HFF-Myc (cell line): ENCODE measurements around the gene VSIG8.

Source experiments
- DNase-seq: peaks from one replicate; pipeline ENCODE4 v3.0.0-alpha.2; 2011; ENCODE audit warnings: low read depth; ENCODE audit errors: extremely low read depth
- H3K4me3 ChIP-seq: replicated peaks from 2 replicates; pipeline ENCODE4 v1.5.1; 2011; ENCODE audit warnings: low read depth, mild to moderate bottlenecking, control low read depth, low read length
- TF ChIP-seq, protein P1 (sequence below): IDR thresholded peaks from 2 replicates; pipeline ENCODE4 v1.5.1; 2012; ENCODE audit warnings: mild to moderate bottlenecking, low read depth, low read length, control low read depth; ENCODE audit errors: missing control alignments

Gene VSIG8

DNA sequence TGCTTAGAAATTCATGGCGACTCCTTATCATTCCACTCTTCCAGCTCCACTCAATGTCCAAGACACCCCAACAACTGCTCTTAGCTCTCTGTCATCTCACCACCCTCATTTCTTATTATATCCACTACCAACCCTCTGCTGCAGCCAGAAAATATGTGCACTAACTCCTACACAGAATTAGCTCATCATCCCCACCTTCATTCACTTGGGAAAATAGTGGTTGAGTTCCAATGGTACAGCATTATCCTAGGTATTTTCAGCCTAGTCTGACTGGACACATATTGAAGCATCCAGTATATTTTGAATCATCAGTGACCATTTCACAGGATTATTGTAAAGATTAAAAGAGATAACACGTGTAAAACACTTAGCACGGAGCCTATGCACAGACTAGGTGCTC, 16.7 kb upstream of the VSIG8 start:
- TF ChIP-seq, protein P1, sequence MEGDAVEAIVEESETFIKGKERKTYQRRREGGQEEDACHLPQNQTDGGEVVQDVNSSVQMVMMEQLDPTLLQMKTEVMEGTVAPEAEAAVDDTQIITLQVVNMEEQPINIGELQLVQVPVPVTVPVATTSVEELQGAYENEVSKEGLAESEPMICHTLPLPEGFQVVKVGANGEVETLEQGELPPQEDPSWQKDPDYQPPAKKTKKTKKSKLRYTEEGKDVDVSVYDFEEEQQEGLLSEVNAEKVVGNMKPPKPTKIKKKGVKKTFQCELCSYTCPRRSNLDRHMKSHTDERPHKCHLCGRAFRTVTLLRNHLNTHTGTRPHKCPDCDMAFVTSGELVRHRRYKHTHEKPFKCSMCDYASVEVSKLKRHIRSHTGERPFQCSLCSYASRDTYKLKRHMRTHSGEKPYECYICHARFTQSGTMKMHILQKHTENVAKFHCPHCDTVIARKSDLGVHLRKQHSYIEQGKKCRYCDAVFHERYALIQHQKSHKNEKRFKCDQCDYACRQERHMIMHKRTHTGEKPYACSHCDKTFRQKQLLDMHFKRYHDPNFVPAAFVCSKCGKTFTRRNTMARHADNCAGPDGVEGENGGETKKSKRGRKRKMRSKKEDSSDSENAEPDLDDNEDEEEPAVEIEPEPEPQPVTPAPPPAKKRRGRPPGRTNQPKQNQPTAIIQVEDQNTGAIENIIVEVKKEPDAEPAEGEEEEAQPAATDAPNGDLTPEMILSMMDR = no peak
- no peak for DNase-seq
- no peak overlapping the region for H3K4me3 ChIP-seq

DNA sequence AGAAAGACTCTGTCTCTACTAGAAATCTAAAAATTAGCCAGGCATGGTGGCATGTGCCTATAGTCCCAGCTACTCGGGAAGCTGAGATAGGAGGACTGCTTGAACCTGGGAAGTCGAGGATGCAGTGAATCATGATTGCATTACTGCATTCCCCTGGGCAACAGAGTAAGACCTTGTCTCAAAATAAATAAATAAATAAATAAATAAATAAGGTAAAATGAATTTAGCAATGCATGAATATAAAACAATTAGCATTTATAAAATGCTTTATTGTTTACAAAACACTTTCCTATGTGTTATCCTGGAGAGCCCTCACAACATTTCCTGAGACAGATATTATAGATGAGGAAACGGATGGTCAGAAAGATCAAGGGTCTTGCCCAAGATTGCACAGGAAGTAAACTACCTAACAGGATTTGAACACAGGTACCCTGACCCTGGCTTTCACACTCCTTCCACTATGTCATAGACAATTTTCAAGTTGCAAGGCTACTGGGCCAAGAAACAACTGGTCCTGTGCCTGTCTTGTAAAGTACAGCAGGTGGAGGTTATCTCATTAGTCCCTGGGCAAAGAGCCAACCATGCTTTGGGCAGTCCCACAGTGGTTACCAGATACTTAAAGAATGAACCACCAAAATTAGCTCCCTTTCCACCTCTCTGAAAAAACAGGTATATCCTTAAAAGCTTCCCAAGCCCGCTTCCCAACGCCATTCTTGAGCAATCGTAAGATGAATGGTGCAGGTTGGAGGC, 15.4 kb upstream of the VSIG8 start:
- no peak overlapping the region for H3K4me3 ChIP-seq
- DNase-seq = no peak
- TF ChIP-seq, protein P1 = no peak

DNA sequence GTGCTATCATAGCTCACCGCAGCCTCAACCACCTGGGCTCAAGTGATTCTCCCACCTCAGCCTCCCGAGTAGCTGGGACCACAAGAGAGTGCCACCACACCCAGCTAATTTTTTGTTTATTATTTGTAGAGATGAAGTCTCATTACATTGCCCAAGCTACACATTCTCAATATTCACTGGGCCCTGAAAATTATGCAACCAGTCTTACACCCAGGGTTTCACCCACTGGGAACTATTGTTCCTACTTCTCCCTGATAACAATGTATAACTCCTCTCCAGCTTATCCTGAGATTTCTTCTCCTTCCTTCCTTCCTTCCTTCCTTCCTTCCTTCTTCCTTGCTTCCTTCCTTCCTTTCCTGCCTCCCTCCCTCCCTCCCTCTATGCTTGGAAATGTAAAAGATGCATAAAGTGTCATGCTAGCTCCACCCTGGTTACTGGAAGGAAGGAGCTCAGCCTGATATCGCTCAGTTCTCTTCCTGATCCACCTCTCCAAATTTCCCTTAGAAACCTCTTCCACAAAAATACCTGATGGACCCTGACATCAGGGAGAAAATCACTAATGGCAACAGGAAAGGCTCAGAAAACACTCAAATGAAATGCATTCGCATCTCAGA, 11.2 kb upstream of the VSIG8 start:
- DNase-seq = no peak
- H3K4me3 ChIP-seq = no peak overlapping the region
- TF ChIP-seq, protein P1 = no peak

DNA sequence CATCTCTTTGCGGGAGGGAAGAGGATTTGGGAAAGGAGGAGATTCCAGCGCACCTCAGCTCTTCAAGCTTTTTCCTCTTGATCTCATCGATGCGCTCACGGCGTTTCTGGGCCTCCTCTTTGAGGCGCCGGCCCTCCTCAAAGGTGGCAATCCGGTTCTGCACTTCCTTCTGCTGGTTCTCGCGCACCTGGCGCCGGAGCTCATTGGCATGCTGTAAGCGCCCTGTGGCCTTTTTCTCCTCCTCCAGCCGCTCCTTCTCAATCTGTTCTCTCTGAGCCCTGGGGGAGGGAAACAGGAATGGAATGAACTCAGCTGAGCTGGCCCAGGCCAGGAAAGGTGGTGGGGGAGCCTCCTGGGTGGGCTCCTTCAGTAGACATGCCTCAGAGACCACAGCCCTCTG, 10.4 kb upstream of the VSIG8 start:
- TF ChIP-seq, protein P1 = no peak
- H3K4me3 ChIP-seq = no peak overlapping the region
- DNase-seq = no peak

DNA sequence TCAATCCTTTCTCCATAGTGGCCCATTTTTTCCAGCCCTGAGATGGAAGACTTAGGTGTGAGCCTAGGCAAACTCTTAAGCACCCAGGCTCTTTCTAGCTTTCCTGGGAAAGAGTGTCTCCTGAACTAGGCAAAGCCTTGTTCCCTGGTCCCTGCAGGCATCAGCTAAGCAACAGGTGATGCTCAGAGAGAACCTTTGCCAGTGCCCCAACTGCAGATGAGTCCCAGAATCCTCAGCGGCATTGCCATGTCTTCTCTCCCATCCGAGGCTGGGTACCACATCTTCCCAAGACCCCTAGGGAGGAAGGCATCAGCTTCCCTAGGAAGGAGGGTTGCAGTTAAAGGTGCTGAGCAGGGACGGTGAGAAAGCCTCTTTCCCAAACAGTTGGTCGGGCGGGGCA, 8.2 kb upstream of the VSIG8 start:
- no peak for DNase-seq
- no peak overlapping the region for H3K4me3 ChIP-seq
- TF ChIP-seq, protein P1 = no peak

DNA sequence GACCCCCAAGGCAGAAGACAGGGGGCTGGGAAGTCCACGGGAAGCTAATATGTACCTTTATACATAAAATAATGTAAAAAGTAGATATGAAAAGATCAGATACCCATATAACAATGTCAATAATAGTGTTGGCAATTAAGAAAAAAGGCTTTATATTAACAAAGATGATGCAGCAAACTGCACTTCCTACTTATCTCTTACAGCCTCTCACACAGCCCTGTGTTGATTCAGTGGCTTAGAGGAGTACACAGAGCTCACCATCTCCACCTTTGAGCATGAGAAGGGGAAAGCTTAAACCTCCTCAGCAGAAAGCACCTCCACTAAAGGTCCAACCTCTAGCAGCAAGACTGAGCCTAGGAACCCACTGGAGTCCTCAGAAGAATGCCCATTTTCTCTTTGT, 7.2 kb upstream of the VSIG8 start:
- no peak for DNase-seq
- TF ChIP-seq, protein P1 = no peak
- H3K4me3 ChIP-seq = no peak overlapping the region

DNA sequence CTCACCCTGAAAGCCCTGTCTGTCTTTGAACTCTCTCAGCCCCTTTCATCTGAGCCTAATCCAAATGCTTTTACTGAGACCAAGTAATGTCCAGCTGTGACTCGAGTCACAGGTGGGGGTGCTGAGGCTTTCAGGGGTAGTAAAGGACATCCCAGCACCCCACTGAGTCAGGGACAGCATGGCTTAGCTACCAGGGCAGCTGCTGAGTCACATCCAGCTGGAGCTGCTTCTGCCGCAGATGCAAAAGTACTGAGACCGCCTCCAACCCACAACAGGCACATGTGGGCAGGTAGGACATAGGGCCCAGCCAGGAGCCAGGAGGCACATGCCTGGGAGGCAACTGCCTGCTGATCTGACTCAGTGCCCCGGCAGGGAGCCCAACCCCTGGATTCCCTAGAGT, 6.7 kb upstream of the VSIG8 start:
- H3K4me3 ChIP-seq = no peak overlapping the region
- no peak for DNase-seq
- TF ChIP-seq, protein P1 = no peak
